Activated CD4-positive, alpha-beta T cell treated with anti-CD3 and anti-CD28 coated beads, Interleukin-2, Interleukin-4, amounts not matched to agents 100 ng/mL and 50 ng/mL, durations not matched to agents 16 hours and 8 hours (primary cell): ENCODE data around the gene LAMC3.

ENCODE experiments used
- DNase-seq: peaks from one replicate; pipeline ENCODE4 v3.0.0-alpha.2; 2020; ENCODE audit warnings: low spot score

LAMC3 gene

DNA sequence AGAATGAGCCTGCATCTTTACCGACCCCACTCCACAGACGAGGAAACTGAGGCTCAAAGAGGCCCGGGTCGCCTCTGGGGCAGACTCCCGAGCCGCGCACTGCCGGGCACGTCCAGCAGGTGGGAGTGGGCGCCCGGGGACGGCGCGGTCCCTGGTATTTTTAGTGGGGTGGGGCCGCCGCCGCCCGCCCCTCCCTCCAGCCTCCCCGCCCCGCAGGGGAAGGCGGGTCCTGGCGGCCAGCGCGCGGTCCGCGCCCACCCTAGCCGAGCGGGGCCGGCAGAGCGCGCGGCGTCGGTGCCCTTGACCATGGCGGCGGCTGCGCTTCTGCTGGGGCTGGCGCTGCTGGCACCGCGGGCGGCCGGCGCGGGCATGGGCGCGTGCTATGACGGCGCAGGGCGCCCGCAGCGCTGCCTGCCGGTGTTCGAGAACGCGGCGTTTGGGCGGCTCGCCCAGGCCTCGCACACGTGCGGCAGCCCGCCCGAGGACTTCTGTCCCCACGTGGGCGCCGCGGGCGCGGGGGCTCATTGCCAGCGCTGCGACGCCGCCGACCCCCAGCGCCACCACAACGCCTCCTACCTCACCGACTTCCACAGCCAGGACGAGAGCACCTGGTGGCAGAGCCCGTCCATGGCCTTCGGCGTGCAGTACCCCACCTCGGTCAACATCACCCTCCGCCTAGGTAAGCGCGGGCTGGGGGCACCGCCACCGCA lies at the start of gene LAMC3:
LAMC3 (plus strand) TSS at position 266 of the 710 bp plus-strand sequence; CDS start at position 307, 41 bp downstream.
- no peak for DNase-seq

DNA sequence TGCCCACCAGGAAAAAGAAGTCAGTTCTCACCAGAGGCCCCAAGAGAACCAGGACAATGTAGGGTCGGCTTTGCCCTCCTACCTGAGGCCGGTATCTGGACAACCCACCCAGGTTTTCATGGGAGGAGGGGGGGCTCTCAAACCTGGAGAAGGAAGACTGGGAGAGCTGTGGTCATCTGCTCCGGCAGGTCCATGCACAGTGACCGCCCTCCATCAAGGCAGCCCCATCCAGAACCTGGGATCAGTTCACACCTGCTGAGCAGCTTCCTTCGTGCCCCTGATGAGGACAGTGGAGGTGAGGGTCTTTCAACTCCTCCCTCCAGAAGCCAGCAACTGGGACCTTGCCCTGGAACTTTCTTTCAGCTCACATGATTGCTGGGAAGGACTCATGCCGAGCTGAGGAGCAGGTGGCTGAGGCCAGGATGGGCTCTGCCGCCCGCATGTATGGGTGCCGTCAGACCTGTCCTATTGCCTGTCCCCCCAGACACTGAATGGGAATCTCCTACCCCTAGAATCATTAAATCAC lies 49.1 kb upstream of the LAMC3 start:
- DNase-seq = no peak

DNA sequence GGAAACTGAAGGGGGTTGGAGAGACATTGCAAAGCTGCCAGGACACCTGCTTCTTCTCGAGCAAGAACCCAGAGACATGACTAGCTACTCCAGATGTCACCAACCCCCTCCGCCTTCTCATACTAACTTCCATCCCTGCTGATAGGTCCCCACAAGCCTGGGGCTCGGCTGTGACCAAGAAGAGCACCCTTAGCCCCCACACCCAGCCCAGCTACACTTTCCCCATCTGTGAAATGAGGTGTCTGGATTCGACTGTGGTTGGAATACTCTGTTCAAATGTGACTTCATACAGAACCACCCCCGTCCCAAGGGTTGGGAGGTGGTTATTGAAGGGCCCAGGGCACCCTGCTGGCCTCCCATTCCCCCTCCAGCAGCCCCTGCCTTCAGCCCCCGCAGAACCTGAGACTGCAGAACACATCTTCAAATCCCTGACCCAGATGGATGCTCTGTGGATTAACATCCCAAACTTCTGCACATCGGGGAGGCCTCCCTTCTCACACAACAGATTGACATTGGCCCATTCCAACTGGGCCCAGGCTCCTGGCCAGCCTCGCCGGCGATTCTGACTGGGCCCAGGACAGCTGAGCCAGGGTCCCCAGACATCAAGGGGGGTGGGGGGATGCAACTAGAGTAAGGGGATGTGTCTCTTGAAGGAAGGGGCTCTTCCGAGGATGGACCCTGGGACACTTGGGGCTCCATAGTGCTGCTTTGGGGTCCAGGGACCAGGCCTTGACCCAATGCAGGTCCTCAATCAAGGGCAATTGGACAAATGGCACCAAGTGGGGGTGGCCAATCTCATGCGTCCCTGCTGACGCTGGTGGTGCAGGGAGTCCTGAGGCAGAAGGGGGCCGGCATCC lies 48.2 kb upstream of the LAMC3 start:
- no peak for DNase-seq

DNA sequence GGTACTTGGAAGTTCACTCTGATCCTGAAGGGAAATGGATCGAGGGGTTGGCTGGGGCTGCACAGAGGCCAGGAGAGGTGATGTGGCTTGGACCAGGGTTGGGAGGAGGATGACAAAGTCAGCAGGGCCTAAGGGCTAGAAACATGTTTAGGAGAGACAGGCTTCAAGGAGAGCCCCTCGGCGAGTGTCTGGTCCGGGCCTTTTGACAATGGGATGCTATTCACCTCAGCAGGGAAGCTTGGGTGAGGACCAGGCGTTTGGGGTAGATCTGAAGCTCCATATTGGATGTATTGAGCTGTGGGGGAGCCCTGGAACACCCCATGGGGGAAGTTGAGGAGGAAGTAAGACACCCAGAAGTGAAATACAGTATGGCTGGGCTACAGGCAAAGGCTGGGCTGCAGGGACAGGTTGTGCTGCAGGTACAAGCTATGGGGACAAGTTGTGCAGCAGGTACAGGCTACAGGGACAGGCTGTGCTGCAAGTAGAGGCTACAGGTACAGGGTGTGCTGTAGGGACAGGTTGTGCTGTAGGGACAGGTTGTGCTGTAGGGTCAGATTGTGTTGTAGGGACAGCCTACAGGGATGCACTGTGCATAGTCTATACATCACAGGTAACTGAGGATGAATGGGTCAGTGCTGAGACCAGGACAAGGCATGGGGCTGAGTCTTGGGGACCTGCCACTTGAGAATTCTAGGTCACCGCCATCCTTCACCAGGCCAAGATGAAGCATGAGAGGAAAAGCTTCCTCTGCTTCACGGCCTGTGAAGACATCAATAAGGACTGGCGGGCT lies 47.3 kb upstream of the LAMC3 start:
- no peak for DNase-seq

DNA sequence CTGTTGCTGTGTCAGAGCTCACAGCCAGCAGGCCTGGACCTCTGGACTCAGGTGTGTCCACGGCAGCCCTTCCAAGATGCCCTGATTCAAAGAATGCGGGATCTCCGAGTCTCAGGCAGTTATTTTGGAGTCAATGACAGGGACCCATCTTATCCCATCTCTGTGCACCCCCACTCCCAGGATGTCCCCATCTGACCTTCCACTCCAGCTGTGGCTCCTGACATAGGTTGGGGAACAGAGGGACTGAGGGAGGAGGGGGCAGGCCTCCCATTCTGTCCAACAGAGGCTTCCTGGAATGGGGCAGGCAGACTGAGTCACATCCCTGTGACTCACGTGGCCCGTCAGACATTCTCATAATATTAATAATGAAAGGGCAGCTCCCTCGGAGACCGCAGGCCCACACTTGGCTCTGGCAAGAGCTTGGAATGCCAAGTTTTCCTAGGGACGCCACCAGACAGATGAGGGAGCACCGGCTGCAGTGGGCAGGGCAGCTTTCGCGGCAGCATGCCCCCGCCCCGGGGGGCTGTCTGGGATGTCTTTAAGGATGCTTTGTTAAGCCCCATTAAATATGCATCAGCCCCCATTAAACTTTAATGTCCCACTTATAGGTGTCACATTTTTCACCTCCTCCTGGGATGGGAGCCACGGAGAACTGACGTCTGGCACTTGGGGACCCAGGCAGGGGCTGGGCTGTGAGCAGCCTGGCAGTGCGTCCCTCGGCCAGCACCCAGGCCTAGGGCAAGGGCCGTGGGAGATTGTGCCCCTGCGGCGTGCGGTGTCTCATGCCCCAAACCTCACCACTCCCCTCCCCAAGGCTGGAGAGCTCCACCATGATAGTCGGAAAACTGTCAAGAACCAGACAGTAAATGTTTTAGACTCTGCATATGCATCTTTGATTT lies 46.3 kb upstream of the LAMC3 start:
- DNase-seq = no peak

DNA sequence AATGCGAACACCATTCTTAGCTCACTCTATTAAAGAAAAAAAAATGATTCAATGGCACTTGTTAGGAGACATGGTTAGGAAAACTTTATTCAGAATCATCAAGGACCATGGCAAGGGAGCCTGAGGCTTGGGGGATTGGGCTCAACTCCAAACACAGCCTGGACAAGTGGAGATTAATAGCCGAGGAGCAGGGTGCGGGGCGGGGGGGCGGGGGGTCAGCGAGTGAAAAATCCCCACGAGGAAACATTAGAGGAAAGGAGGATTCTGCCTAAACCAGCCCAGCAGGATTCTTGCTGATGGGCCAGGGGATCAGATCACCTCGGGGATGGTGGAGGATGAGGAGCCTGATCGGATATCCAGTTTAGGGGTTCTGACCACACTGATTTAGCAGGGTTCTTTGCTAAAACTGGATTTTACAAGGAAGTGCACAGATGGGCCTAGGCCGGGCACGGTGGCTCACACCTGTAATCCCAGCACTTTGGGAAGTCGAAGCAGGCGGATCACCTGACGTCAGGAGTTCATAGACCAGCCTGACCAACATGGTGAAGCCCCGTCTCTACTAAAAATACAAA lies 45.6 kb upstream of the LAMC3 start:
- DNase-seq = no peak

DNA sequence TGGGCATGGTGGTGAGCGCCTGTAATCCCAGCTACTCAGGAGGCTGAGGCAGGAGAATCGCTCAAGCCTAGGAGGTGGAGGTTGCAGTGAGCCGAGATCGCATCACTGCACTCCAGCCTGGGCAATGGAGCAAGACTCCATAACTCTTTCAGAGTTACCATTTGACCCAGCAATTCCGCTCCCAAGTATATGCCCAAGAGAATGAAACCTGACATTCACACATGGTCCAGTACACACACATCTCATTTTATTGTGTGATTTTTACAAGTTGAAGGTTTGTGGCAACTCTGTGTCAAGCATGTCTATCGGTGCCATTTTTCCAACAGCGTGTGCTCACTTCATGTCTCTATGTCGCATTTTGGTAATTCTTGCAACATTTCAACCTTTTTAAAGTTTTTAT lies 45.1 kb upstream of the LAMC3 start:
- no peak for DNase-seq

DNA sequence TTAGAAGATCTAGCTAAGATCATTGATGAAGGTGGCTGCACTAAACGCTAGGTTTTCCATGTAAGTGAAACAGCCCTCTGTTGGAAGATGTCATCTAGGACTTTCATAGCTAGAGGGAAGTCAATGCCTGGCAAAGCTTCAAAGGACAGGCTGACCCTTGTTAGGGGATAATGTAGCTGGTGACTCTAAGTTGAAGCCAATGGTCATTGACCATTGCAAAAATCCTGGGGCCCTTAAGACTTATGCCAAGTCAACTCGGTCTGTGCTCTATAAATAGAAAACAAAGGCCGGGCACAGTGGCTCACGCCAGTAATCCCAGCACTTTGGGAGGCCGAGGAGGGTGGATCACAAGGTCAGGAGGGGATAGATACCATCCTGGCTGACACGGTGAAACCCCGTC lies 43.3 kb upstream of the LAMC3 start:
- no peak for DNase-seq

DNA sequence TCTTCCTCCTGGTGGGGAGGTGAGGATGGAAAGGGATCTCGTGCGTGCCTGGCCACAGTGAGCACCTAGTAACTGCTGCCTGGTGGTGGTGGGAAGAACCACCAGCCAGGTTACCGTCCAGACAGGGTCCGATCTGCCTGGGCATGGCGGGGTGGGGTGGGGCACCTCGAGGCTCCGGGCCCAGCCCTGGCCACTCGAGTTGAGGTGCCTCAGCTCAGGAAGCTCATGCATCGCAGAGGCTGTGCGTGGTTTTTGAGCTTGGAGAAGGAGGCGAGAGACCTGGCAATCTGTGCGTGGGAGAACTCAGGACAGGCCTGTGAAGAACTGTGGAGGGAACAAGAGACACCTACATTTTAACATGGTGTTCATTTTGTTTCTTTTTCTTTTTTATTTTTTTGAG lies 38.9 kb upstream of the LAMC3 start:
- no peak for DNase-seq

DNA sequence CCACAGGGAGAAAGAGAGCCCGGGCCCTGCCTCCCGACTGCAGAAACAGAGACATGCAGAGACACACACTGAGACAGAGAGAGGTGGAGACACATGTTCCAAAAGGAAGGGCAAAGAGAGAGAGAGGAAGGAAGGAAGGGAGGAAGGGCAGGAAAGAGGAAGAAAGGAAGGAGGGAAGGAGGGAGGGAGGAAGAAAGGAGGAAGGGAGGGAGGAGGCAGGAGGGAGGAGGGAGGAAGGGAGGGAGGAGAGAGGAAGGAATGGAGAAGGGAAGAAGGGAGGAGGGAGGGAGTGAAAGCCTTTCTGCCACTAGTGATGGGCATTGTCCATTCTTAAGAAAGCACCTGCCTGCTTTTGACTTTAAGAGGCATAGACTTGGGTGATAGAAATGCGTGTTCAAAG lies 38.1 kb upstream of the LAMC3 start:
- no peak for DNase-seq

DNA sequence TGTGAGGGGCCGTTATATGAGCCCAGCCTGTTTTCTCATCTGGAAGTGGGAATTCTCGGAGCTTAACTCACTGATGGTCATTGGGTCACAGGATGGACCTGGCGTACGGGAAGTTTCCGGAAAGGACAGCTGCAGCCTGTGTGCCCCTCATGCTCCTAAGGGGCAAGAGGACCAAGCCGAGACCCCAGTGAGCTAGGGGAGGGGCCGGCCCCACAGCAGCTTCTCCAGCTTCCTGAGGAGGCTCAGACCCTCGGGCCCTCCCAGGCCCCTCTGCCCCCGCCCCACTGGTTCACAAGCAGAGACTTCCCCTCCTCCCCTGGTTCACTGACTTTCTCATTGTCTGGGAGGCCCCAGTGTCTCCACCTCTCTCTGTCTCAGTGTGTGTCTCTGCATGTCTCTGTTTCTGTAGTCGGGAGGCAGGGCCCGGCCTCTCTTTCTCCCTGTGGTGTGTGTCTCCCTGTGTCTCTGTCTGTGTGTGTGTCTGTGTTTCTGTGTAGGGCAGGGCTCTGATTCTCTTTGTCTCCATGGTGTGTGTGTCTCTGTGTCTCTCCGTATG lies 37.6 kb upstream of the LAMC3 start:
- DNase-seq = no peak

DNA sequence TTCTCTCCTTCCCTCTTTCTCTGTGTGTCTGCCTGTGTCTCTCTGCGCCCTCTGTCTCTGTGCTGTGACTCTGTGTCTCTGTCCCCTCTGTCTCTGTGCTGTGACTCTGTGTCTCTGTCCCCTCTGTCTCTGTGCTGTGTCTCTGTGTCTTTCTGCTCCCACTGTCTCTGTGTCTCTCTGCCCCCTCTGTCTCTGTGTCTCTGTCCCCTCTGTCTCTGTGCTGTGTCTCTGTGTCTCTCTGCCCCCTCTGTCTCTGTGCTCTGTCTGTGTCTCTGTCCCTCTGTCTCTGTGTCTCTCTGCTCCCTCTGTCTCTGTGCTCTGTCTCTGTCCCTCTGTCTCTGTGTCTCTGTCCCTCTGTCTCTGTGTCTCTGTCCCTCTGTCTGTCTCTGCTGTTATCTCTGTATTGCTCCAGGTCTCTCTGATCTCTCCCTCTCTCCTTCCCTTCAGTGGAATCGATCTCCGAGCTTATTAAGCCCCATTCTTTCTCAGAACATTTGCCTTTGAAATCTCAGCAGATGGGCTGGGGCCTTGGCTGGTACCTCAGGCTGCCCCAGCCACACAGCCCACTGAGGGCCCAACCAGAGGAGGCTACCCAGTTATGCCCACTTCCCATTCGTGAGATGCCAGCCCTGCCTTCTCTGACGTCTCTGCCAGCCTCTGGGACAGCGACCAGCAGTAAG lies 36.6 kb upstream of the LAMC3 start:
- no peak for DNase-seq

DNA sequence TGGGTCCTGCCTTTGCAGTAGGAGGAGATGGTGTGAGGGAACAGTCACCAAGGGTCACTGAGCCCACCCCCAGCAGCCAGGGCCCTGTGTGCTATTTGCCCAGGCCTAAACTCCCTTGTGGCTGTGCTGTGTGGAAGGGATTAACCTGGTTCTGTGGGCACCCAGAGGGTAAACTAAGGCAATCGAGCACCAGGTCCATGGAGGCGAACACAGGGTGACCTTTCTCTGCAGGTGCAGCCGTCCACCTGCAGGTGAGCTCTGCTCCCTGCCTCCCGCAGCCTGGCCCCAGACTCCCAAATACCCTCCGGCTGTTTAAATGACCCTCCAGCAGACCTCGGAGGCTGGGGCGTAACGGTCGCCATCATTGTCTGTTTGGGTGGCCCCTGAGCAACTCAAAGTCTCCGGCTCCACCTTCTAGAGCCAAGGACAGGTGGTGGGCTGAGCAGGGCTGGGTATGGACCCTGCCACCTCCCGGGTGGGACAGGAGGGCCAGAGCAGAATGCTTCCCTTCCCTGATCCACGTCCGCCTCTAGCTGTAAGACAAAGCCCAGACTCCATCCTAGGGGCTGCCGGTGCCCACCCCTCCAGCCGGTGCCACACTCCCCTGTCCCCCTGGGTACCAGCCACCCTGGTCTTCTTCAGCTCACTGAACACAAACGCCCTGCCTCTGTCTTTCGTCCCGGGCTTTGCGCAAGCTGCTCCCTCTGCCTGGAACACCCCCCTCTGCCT lies 35.9 kb upstream of the LAMC3 start:
- no peak for DNase-seq

DNA sequence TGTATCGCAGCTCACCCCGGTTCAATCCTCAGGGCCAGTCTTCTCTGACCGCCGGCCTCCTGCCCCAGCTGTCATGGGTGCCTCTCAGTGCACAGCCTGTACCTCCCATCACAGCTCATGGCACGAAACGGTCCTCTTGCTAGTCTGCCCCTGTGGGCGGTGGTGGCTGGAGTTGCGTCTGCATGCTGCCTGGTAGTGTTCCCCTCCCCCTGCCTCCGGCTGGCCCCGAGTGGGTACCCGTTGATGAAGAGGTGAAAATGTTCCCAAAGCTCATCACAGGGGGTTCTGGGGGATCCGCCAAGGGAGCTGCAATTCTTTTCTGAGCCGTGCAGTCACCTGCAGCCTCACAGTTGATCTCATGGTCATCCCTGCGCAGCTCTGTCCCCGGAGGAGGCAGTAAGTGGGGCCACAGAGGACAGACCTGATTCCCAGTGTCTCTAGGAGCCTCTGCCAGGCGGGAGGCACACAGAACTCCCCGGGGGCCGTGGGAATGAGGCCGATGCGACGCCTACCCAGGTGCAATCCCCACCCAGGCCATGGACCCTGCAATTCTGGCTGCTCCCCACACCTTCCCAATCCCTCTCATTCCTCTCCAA lies 35.2 kb upstream of the LAMC3 start:
- DNase-seq = no peak

DNA sequence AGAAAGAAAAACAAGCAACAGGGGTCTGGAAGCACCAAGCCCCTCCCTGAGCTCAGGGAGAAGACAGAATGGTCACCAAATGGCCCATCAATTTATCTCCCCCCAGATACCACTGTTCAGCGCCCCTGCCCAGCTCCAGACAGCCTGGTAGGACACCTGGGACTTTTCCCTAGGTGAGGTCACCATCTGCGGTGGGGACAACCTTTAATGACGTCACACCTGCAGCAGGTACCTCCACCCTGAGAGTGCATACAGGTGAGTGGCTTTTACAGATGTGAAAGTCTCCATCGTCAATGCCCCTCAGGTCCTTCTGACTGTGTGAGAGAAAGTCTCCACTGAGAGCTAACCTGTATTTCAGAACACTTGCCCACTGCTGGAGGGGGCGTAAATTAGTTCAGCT lies 34.3 kb upstream of the LAMC3 start:
- no peak for DNase-seq

DNA sequence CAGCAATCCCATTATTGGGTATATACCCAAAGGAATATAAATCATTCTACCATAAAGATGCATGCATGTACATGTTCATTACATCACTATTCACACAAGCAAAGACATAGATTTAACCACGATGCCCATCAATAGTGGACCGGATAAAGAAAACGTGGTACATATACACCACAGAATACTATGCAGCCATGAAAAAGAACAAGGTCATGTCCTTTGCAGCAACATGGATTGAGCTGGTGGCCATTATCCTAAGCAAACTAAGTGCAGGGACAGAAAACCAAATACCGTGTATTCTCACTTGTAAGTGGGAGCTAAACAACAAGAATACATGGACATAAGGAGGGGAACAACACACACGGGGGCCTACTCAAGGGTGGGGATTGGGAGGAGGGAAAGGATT lies 33.8 kb upstream of the LAMC3 start:
- DNase-seq = no peak

DNA sequence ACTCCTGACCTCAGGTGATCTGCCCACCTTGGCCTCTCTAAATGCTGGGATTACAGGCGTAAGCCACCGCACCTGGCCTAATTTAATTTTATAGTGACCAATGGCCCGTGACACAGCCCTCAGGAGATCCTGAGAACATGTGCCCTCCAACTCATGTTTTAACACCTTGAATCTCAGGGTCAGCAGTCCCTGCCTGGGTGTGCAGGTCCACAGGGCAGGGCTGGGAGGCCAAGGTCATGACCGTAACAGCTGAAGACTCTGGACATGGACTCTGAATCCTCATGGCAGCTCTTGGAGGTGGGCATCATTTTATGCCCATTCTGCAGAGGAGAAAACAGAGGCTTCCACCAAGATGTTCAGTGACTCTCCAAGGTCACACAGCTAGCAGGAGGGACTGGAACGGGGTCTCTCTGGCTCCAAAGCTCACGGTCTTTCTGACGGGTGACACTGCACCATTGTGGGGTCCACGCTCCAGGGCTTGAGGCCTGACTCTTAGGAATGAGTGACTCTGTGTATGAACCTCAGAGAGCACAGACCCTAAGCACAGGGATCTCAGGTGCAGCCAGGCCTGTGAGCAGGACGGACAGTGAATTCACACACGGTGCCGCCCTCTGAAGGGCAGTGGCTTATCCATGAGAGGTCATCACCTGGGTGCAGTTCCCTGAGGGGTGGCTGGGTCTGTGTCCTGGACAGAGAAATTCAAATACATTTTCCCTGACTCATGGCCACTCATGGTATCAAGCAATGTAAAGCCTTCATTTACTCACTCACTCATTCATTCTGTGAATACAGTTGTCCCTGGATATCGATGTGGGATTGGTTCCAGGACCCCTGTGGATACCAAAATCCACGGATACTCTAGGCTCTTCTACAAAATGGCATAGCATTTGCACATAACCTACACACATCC lies 32.8 kb upstream of the LAMC3 start:
- DNase-seq = no peak

DNA sequence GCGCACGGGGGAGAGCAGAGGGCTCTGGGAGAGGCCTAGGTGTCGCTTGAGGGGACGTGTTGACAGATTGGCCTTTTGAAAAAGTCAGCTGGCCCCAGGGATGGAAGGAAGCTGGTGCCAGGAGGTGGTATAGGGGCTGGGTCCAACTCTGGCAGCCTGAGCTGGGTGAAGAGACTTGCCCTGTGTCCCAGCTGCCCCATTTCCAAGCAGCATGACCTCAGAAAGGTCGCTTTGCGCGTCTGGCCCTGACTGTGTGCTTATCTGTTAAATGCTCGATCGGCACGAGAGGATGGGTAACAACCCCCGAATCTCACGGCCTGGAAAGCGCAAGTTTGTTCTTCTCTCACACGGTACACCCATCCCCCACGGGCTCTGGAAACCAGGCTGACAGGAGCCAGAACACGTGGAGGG lies 31.2 kb upstream of the LAMC3 start:
- DNase-seq = no peak
